Stomach (tissue), 4 donors: ENCODE results near the gene SEPTIN10.

Experiments
- CTCF ChIP-seq, 7 experiments: fragments of 450-650 bp in 4 of 7; fragments of 200-600 bp in 3 of 7; sonication (generic) in 3 of 7; IDR thresholded peaks; one replicate each; pipeline ENCODE4 v1.5.1; 2016 to 2019; ENCODE audit warnings: antibody characterized with exemption in 7 of 7, control low read depth in 2 of 7, mild to moderate bottlenecking in 1 of 7
- EP300 ChIP-seq: sonication (generic); formaldehyde crosslinking; IDR thresholded peaks from one replicate; pipeline ENCODE4 v1.6.1; 2017; ENCODE audit warnings: antibody characterized with exemption
- POLR2A ChIP-seq, 4 donors: fragments of 450-650 bp; IDR thresholded peaks; one replicate each; pipeline ENCODE4 v1.6.1; 2016; ENCODE audit warnings: antibody characterized with exemption in 4 of 4, control low read depth in 2 of 4, mild to moderate bottlenecking in 1 of 4, moderate library complexity in 1 of 4

DNA sequence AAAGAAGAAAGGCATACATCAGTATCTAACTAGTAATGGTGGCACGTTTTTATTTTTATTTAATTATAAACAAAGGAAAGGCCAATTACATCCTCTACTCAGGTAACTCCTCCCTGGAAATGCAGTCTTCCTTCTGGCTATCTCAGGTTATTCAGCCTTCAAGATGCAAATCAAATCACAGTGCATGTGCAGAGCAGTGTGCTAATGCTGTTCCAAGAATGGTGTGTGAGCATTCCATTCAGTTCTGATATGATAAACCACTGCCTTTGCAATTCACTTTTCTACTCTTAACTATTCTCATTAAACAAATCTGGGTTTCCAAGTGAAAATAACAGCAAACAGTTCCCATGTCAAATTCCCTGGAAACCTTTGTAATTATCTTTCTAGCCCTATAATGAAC lies 38.4 kb downstream of the SEPTIN10 start:
- TF ChIP-seq POLR2A (IDR thresholded peaks at IDR 0.05) (no peak), CTCF (IDR thresholded peaks at IDR 0.05) (no peak), EP300 (no peak)
